PC-9 (cell line): Measurements from ENCODE around the gene ANKFY1.

Experiments used
- EZH2 ChIP-seq: fragments of 200-600 bp; sonication (generic); IDR thresholded peaks from 2 replicates; pipeline ENCODE4 v1.8.0; 2017; ENCODE audit warnings: antibody characterized with exemption, low read depth
- TF ChIP-seq, protein P1 (sequence below): fragments of 200-600 bp; sonication (generic); conservative IDR thresholded peaks from 2 replicates; pipeline ENCODE4 v1.6.1; 2017; ENCODE audit warnings: mixed run types, antibody characterized with exemption, mild to moderate bottlenecking, moderate library complexity

DNA sequence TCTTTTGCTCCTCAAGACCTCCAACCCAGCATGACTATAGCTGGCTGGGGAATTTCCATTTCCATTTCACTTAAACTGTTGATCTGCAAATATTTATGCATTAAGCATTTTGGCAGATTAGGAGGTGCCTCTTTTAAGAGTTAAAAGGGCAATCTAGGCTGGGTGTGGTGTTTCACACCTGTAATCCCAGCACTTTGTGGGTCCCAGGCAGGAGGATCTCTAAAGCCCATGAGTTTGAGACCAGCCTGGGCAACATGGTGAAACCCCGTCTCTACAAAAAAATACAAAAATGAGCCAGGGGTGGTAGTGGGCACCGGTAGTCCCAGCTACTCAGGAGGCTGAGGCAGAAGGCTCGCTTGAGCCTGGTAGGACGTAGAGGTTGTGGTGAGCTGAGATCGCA lies 17.1 kb downstream of the ANKFY1 start:
- TF ChIP-seq, protein P1, sequence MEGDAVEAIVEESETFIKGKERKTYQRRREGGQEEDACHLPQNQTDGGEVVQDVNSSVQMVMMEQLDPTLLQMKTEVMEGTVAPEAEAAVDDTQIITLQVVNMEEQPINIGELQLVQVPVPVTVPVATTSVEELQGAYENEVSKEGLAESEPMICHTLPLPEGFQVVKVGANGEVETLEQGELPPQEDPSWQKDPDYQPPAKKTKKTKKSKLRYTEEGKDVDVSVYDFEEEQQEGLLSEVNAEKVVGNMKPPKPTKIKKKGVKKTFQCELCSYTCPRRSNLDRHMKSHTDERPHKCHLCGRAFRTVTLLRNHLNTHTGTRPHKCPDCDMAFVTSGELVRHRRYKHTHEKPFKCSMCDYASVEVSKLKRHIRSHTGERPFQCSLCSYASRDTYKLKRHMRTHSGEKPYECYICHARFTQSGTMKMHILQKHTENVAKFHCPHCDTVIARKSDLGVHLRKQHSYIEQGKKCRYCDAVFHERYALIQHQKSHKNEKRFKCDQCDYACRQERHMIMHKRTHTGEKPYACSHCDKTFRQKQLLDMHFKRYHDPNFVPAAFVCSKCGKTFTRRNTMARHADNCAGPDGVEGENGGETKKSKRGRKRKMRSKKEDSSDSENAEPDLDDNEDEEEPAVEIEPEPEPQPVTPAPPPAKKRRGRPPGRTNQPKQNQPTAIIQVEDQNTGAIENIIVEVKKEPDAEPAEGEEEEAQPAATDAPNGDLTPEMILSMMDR: no peak
- TF ChIP-seq EZH2: no peak
